Activated T-helper 2 cell treated with anti-CD3 and anti-CD28 coated beads, Interferon-gamma antibody, Interleukin-2, Interleukin-4, amounts not matched to agents 10 μg/mL and 5 μg/mL and 100 μg/mL, durations not matched to agents 14 hours and 24 hours and 36 hours (primary cell): ENCODE results near the gene LCOR. TPM values are rescaled to one million over a fixed set of nuclear protein-coding genes. Genes with fewer than 3 reads are reported as not detected.

Source experiments
- DNase-seq: peaks from one replicate; pipeline ENCODE4 v3.0.0; 2021; ENCODE audit warnings: low spot score
- H3K27ac Mint-ChIP-seq: one replicate; pipeline ENCODE4 v1.8.0; 2021; ENCODE audit warnings: mixed read lengths
- H3K27me3 Mint-ChIP-seq: one replicate; pipeline ENCODE4 v1.8.0; 2021; ENCODE audit warnings: low read depth, mixed read lengths
- H3K36me3 Mint-ChIP-seq: one replicate; pipeline ENCODE4 v1.8.0; 2021; ENCODE audit warnings: low read depth, mixed read lengths
- H3K4me1 Mint-ChIP-seq: one replicate; pipeline ENCODE4 v1.8.0; 2021; ENCODE audit warnings: low read depth, mixed read lengths
- H3K4me3 Mint-ChIP-seq: one replicate; pipeline ENCODE4 v1.8.0; 2021; ENCODE audit warnings: low read depth, mild to moderate bottlenecking, moderate library complexity, mixed read lengths
- H3K9me3 Mint-ChIP-seq: one replicate; pipeline ENCODE4 v1.8.0; 2021; ENCODE audit warnings: mixed read lengths
- intact Hi-C: fragments of 100-400 bp; cut with micrococcal nuclease; formaldehyde crosslinking; loops from one replicate; pipeline ENCODE4 v1.15.1; 2023
- total RNA-seq: library from RNA; stranded (reverse); gene quantifications from 2 replicates; pipeline ENCODE4 v1.2.3, GENCODE V29; 2022

The LCOR gene
- total RNA-seq, 1 donor from 2014 or later = 27.3 TPM

DNA sequence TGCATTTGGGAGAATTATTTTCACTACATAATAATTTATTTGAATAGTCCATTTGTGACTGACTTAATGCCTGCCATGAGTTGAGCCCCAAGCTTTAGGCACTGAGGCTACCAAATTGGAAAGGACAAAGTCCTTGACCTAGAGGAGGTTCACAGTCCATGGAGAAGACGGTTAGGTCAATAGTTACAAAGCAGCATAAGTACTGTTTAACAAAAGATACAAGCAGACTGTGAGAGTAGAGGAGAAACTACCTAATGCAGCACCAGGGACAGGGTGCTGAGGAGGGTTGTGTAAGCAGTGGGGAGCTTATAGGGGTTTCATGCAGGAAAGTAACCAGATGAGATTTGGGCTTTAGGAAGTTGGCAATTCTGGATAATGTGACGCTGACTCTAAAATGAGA is 139.2 kb downstream of the LCOR start:
- H3K4me1 Mint-ChIP-seq = peaks cover 11% of the 10 kb centered on the region
- intact Hi-C loops = no loop called here

DNA sequence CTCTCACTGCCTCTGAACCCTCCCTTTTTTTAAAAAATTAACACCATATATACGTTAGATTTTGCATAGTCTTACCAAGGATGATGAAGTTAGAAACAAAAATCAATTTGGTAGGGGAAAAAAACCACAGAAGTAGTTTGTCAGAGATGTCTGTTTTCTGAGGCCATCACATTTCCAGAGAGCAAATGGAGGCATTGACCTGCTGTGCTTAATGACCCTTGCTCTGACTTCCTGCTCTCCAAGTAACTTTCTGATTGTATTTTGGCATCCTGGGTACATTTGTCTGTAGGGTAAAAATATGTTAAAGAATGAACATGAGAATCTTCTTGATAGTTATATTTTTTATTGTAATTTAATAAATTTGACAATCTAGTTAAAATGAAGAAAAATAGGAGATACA is 140.2 kb downstream of the LCOR start:
- Mint-ChIP-seq H3K4me1 (peaks cover 19% of the 10 kb centered on the region), H3K27me3 (no peaks in the 10 kb centered on the region), H3K4me3 (no peak overlapping the region), H3K27ac (no peak overlapping the region), H3K9me3 (no peaks in the 10 kb centered on the region), H3K36me3 (peaks cover 6% of the 10 kb centered on the region)
- DNase-seq = no peak
- intact Hi-C loops = no loop called here

More for the DNA sequence above, 139.2 kb downstream of the LCOR start:
- Mint-ChIP-seq H3K4me3 (no peak overlapping the region), H3K27me3 (no peaks in the 10 kb centered on the region), H3K27ac (no peak overlapping the region), H3K9me3 (no peaks in the 10 kb centered on the region), H3K36me3 (peaks cover 10% of the 10 kb centered on the region)
- DNase-seq = no peak

DNA sequence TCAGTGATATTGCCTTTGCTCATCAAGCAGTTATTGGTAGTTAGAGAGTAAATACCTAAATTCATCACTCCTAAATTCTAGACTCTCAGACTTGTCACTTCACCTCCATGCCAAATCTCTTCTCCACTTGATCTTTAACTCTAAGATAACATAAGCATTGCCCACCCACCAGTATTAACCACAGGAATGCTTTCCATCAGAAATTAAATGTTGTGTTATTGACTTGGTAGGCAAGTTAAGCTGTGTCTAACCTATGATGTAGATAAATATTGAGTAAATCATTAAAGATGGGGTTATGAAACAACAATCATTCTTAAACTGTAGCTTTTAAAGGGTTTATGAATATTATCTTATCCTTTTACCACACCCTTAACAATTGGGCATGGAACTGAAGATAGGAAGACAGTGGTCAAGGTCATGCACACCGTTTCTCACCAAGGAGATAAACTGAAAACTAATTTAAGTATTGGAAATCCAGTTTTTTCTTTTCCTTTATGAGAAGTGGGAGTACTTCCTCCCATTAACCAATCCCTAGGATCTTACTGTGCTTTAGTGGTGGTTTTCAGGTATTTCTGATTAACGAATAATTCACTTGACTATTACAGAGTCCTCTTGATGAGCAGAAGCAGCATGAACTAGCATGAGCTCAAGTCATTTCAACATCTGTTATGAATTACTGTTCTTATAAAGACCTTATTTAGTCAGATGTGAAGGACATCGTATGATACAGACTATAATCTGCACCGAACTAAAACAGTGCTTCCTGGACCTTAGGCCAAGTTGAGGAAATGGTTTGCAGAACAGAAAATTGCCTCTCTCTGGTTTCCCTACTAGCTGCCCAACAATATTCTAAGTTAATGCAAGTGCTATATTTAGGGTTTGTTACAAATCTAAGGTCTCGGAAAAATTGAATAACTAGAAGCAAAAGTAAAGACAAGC is 142.0 kb downstream of the LCOR start:
- H3K27me3 Mint-ChIP-seq = no peaks in the 10 kb centered on the region
- no peak overlapping the region for H3K4me3 Mint-ChIP-seq
- intact Hi-C loops = no loop called here
- H3K27ac Mint-ChIP-seq = no peak overlapping the region
- H3K36me3 Mint-ChIP-seq = peaks cover 6% of the 10 kb centered on the region
- no peak for DNase-seq
- H3K9me3 Mint-ChIP-seq = no peaks in the 10 kb centered on the region
- peaks cover 33% of the 10 kb centered on the region for H3K4me1 Mint-ChIP-seq

DNA sequence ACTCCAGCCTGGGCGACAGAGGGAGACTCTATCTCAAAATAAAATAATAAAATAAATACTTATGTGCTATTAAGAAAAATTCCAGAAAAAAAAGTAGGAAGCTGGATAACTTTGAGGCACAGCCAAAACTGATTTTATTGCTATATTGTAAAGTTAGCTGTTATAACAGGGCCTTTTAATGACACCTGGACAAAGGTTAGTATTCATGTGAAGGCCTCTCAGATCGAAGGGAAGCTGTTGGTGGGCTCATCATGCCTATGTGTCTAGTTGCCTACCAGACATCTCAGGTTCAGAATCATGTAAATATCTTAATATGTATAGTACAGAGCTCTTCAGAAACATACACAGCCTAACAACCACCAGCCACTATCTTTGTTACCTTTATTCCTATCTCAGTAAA is 143.0 kb downstream of the LCOR start:
- Mint-ChIP-seq H3K27ac (no peak overlapping the region), H3K4me1 (peaks cover 39% of the 10 kb centered on the region), H3K36me3 (peaks cover 6% of the 10 kb centered on the region), H3K9me3 (no peaks in the 10 kb centered on the region), H3K4me3 (no peak overlapping the region), H3K27me3 (no peaks in the 10 kb centered on the region)
- no peak for DNase-seq
- intact Hi-C loops = loop anchor here (5.0 kb wide), 2 partner anchors 63 to 903 kb away; no protein-coding TSS in a partner anchor

DNA sequence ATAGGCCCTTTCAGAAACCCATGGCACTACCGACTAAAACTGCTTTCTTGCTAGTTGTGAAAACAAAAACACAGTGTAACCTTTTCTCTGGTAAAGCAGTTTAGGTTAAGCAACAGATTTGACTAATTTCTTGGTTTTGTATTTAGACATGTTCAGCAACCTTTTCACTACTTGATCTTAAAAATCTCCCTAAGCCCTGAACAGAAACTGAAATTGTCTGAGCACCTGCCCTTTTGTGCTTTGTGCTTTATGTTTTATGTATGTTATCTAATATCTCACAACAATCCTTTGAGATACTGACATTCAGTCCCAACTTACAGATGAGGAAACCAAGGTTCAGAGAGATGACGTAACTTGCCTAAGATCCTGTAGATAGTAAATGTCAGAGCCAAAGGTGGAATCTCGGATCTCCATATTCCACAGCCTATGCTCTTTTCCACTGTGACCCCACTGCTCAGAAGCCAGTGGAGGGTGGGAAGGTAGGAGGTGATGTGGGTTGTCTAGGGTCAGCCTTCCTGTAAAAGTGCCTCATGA is 146.6 kb downstream of the LCOR start:
- no peak for DNase-seq
- peaks cover 48% of the 10 kb centered on the region for H3K4me1 Mint-ChIP-seq
- no peaks in the 10 kb centered on the region for H3K27me3 Mint-ChIP-seq
- peak overlapping the region; percentile 66 for H3K4me3 Mint-ChIP-seq
- intact Hi-C loops = loop anchor here (1.0 to 5.0 kb wide), 10 partner anchors 18 to 906 kb away; no protein-coding TSS in a partner anchor
- H3K36me3 Mint-ChIP-seq = peaks cover 31% of the 10 kb centered on the region
- peak overlapping the region; percentile 94 for H3K27ac Mint-ChIP-seq
- H3K9me3 Mint-ChIP-seq = no peaks in the 10 kb centered on the region

DNA sequence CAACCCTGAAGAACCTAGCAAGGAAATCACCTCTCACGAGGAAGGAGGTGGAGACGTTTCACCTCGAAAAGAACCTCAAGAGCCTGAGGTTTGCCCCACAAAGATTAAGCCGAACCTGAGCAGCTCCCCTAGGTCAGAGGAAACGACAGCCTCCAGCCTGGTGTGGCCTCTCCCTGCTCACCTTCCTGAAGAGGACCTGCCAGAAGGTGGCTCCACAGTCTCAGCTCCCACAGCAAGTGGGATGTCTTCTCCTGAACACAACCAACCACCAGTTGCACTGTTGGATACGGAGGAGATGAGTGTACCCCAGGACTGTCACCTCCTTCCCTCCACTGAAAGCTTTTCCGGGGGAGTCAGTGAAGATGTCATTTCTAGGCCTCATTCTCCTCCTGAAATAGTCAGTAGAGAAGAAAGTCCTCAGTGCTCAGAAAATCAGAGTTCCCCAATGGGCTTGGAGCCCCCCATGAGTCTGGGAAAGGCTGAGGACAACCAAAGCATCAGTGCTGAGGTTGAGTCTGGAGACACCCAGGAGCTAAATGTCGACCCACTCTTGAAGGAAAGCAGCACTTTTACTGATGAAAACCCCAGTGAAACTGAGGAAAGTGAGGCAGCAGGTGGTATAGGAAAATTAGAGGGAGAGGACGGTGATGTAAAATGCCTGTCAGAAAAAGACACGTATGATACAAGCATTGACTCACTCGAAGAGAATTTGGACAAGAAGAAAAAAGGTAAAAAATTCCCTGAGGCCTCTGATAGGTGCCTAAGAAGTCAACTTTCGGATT is 150.2 kb downstream of the LCOR start:
- Mint-ChIP-seq H3K27me3 (no peaks in the 10 kb centered on the region), H3K4me1 (peaks cover 38% of the 10 kb centered on the region), H3K4me3 (no peak overlapping the region), H3K9me3 (no peaks in the 10 kb centered on the region), H3K27ac (no peak overlapping the region), H3K36me3 (peaks cover 31% of the 10 kb centered on the region)
- intact Hi-C loops = no loop called here
- no peak for DNase-seq

DNA sequence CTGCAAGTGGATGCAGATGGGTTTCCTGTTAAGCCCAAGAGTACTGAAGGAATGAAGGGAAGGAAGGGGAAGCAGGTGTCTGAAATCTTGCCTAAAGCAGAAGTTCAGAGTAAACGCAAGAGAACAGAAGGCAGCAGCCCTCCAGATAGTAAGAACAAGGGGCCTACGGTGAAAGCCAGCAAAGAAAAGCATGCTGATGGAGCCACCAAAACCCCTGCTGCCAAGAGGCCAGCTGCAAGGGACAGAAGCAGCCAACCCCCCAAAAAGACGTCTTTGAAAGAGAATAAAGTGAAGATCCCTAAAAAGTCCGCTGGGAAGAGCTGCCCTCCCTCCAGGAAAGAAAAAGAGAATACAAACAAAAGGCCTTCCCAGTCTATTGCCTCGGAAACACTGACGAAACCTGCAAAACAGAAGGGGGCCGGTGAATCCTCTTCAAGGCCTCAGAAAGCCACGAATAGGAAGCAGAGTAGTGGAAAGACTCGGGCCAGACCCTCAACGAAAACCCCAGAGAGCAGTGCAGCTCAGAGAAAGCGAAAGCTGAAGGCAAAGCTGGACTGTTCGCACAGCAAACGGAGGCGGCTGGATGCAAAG is 152.5 kb downstream of the LCOR start:
- H3K4me1 Mint-ChIP-seq = peaks cover 18% of the 10 kb centered on the region
- intact Hi-C loops = no loop called here
- H3K4me3 Mint-ChIP-seq = no peak overlapping the region
- H3K27me3 Mint-ChIP-seq = no peaks in the 10 kb centered on the region
- no peaks in the 10 kb centered on the region for H3K9me3 Mint-ChIP-seq
- DNase-seq = no peak
- H3K36me3 Mint-ChIP-seq = peaks cover 29% of the 10 kb centered on the region
- H3K27ac Mint-ChIP-seq = no peak overlapping the region

DNA sequence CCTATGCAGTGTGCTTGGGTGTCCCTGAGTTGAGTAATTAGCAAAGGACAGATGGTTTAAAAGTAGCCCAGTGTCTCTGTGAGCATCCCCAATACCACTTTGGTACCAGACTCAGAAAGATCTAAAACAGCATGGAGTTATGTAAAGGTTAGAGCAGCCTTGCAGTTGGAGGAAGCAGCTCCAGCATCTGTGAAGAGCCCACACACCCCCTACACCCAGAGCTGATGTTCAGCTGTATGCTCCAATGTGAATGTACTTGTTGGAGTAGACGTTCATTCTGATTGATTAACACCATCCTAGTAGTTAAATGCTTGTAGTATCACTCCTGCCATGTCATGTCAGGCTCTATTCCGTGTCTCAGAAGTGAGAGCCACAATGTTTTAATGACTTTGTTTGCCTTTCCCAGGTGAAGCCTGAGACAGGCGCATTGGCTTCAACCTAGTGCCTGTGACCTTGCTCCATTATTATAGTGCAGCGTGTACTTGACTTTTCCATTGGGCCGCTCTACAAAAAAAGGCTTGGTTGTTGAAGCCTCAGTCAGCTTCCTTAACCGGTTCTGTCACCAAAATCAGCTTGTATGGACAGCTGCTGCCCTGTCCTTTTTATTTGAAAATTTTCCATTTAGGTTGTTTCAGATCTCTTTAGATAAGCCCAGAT is 154.2 kb downstream of the LCOR start:
- DNase-seq = no peak
- intact Hi-C loops = no loop called here

DNA sequence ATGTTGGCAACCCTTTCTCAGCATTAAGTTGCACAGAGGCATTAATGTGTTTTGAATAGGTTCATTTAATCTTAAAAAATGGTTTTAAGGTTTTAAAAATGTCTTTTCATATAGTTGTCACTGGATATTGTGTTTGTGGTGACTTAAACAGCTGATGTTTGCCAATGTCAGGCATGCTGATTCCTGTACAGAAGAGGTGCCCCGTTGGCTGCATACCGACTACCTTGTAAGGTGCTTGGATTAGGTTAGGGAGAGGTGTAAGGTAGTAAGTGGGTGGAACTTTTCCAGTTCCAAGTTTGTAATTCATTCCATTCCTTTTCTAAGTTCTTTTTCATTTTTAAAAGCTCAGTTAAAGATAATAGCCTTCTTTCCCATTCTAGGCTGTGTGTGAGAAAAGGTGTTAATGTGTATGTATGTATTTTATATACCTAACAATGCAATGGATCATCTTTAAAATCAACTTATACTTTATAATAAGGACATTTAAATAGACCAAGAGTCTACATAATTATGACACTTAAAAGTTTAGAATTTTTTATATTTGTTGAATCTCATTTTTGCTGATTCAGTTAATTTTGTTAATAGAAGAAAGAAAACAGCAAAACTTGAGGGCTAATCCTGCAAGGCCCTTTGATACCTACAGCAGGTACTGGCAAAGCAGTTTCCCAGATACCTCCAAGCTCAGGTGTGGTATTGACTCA is 155.2 kb downstream of the LCOR start:
- no peak for DNase-seq
- Mint-ChIP-seq H3K4me3 (no peak overlapping the region), H3K36me3 (peaks cover 12% of the 10 kb centered on the region), H3K4me1 (peaks cover 21% of the 10 kb centered on the region), H3K27ac (no peak overlapping the region), H3K27me3 (no peaks in the 10 kb centered on the region), H3K9me3 (no peaks in the 10 kb centered on the region)
- intact Hi-C loops = no loop called here

More for the DNA sequence above, 154.2 kb downstream of the LCOR start:
- no peak overlapping the region for H3K4me3 Mint-ChIP-seq
- H3K27me3 Mint-ChIP-seq = no peaks in the 10 kb centered on the region
- peaks cover 22% of the 10 kb centered on the region for H3K4me1 Mint-ChIP-seq
- no peak overlapping the region for H3K27ac Mint-ChIP-seq
- H3K9me3 Mint-ChIP-seq = no peaks in the 10 kb centered on the region
- H3K36me3 Mint-ChIP-seq = peaks cover 22% of the 10 kb centered on the region

DNA sequence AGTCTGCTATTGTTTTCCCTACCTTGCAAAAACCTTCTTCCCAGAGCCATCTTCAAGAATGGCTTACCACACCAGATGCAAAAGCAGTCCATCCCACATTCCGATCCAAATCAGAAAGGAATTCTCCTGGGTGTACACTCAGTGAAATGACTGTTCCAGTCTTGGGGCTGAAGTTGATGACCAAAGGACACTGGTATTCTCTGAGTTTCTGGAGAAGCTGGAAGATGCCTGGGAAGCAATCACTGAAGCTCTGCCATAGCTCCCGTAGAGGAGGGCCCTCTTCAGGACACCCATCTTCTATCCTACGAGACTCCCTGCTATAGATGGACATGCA is 155.7 kb downstream of the LCOR start:
- Mint-ChIP-seq H3K4me3 (no peak overlapping the region), H3K27ac (no peak overlapping the region), H3K27me3 (no peaks in the 10 kb centered on the region), H3K9me3 (no peaks in the 10 kb centered on the region), H3K4me1 (peaks cover 22% of the 10 kb centered on the region), H3K36me3 (peaks cover 9% of the 10 kb centered on the region)
- intact Hi-C loops = no loop called here
- DNase-seq = no peak

DNA sequence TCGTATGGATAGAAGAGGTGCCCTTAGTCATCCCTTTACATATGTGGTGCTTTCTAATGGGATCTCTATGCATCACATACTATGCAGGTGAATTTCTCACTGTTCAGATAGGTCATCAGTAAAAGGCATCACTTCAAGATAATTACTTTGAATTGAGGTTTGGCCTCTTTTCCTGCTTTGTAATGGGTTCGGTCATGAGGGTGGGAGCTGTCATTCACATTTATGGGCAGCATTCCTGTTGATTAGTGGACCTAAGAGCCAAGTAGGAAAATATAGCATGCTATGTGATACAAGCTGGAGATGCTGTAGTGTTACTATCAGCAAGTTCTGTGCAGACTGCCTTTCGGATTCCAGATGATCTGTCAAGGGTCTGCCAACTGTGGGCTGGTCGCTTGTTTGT is 156.3 kb downstream of the LCOR start:
- no peak for DNase-seq
- no peaks in the 10 kb centered on the region for H3K27me3 Mint-ChIP-seq
- peaks cover 4% of the 10 kb centered on the region for H3K36me3 Mint-ChIP-seq
- H3K4me3 Mint-ChIP-seq = no peak overlapping the region
- intact Hi-C loops = no loop called here
- peaks cover 24% of the 10 kb centered on the region for H3K4me1 Mint-ChIP-seq
- no peak overlapping the region for H3K27ac Mint-ChIP-seq
- H3K9me3 Mint-ChIP-seq = no peaks in the 10 kb centered on the region
